ENCODE results near the gene FLII.

Gene FLII

DNA sequence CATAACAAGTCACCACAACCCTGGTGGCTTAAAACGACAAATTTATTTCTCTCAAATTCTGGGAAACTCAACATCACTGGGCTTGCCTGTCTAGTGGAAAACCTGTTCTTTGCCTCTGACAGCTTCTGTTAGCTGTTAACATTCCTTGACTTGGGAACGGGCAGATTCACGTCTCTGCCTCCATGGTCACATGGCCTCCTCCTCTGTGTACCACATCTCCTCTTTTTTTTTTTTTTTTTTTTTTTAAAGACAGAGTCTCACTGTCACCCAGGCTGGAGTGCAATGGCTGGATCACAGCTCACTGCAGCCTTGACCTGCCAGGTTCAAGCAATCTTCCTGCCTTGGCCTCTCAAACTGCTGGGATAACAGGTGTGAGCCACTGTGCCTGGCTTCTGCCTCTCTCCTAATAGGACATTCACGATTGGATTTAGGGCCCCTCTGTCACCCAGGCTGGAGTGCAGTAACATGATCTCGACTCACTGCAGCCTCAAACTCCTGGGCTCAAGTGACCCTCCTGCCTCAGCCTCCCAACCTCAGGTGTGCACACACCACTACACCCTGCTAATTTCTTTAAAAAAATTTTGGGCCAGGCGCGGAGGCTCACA is 44.8 kb downstream of the FLII start:
- DNase-seq: no peak

DNA sequence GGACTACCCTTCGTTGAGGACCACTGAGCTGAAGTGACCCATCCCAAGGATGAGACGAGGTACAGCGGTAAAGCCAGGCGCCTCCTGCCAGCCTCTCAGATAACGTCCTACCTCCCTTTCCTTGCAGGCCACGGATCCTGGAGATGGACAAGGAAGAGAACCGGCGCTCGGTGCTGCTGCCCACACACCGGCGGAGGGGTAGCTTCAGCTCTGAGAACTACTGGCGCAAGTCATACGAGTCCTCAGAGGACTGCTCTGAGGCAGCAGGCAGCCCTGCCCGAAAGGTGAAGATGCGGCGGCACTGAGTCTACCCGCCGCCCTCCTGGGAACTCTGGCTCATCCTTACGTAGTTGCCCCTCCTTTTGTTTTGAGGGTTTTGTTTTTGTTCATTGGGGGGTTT is 50.4 kb downstream of the FLII start:
- DNase-seq: no peak

DNA sequence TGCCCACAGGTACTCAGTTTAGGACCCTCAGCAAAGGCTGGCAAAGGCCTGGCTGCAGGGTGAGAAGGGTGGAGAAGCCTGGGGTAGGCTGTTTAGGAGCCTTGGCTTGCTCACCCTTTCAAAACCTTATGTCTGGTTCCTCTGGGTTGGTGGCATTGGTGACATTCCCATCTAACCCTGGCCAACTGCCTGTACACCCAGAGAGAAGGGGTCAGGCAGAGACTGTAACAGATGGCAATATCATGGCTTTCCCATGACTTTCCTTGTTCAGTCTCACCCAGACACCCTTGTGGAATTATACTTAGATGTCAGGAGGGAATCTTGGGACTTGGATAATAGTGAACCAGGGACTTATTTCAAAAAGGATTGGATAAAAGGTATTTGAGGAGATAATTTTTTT is 51.6 kb downstream of the FLII start:
- DNase-seq: no peak

DNA sequence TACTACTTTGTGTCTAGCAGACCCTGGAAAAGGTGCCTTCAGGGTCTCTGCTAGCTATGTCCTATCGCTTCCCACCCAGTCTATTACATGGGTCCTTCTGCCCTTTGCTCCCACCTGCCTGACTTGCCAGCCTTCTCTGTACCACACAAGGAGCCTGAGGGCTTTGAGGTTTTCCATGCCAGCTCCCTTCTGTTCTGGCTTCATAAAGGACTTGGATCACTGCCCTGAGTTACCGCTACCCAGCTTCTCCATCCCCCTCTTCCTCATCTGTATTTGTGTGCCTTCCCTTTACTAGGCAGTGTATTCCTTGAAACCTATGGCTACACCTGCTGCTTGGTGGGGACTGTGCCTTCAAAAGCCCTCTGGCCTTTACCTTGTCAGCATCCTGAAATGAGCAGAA is 52.7 kb downstream of the FLII start:
- DNase-seq: no peak

DNA sequence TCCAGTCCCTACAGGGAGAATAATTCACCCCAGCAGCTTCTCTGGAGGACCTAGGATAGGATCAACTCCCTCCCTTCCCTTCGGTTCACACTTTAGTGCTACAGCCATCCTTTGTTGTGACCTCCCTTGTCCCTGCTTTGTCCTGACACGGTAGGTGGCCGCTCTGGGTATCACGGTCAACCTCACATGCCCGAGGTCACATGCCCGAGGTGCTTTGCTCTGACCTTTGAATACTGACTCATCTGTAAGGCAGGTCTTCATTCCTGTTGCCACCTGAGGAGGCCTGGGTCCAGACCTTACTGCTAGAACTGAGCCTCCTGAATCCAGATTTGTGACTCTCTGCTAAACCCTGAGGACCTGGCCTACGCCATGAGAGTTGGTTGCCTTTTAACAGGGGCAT is 55.2 kb downstream of the FLII start:
- no peak for DNase-seq

DNA sequence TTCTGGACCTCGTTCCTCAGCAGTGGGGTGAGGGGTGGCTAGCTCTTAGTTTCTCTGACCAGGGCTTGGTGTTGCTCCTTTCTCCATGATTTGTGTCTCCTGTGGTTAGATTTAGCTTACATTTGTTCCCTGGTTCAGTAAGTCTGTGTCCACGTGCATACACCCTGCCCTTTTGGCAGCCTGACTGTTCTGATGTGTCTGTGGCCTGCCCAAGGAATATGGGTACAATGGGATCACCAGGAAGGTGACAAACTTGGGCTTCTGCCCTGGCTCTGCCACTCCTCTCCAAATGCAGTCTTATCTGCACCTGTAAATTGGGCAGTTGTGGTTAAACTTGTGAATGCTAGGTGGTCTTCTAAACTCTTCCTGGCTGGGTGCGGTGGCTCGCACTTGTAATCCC is 57.4 kb downstream of the FLII start:
- DNase-seq: no peak

DNA sequence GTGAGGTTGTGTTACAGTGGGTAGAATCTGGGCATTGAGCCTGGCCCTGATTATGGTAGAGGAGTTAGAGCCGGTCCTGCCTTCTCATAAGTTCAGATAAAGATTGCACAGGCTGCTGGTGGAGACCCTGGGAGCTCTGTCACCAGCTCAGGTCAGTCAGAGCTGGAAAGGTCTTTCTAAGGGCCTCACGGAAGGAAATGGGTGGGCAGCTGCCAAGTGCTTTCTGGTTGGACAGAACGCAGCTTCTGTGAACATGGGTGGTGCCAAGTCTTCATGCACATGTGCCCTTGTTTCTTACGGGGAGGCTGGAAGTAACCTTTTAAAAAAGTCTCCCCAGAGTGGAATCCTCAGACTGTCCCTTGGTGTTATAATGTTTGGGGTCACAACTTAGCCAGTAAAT is 60.0 kb downstream of the FLII start:
- DNase-seq: no peak

DNA sequence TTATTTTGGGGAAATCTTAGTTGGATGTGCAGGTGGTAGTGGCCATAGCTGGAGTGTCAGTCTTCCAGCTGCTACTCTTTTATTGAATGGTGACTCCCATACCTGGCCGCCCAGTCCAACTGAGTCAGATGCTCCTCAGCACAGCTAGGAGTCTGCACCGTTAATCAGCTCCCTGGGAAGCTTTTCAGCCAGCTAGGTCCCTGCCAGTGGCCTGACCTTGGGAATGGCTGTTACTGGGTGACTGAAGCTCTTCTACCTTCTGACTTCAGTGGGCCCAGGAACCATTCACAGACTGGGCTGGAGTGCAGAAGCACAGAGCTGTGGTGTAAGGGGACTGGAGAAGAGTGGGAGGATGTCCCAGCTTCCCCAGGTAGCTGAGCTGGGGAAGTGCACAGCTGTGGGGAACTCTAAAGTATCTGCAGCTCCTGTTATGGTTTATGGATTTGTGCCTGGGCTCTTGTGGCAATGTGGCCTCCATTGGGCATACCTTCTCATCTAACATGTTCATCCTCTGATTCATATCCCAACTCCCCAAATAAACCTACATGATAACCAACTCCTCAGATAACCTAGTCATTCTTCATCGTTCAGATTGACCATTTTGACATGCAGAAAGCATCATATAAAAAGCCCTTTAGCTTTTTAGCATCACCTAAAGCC is 60.9 kb downstream of the FLII start:
- no peak for DNase-seq

DNA sequence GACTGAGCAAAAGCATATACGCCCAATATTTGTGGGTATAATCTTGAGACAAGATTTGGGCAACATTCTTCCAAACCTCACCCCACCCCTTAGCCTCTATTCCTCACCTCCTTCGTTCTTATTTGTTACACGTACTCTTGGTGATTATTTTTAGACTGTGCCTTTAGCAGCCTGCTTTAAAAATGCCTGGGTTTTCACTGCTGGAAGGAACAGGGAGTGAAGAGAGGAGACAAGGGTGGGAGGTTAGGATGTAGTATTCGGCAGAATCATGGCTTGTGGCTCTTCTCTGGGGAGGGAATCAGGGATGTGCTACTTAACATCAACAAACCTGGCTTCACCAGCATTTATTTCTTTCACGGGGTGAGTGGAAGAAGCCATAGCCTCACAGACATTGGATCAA is 63.3 kb downstream of the FLII start:
- no peak for DNase-seq
